Activated CD4-positive, alpha-beta T cell treated with anti-CD3 and anti-CD28 coated beads, Interleukin-2, amount 50 U/mL, for 4 hours (primary cell): ENCODE data around the gene RBP5.

Experiments
- DNase-seq, 2 experiments: peaks; one replicate each; pipeline ENCODE4 v3.0.0-alpha.2; 2020

The RBP5 gene

DNA sequence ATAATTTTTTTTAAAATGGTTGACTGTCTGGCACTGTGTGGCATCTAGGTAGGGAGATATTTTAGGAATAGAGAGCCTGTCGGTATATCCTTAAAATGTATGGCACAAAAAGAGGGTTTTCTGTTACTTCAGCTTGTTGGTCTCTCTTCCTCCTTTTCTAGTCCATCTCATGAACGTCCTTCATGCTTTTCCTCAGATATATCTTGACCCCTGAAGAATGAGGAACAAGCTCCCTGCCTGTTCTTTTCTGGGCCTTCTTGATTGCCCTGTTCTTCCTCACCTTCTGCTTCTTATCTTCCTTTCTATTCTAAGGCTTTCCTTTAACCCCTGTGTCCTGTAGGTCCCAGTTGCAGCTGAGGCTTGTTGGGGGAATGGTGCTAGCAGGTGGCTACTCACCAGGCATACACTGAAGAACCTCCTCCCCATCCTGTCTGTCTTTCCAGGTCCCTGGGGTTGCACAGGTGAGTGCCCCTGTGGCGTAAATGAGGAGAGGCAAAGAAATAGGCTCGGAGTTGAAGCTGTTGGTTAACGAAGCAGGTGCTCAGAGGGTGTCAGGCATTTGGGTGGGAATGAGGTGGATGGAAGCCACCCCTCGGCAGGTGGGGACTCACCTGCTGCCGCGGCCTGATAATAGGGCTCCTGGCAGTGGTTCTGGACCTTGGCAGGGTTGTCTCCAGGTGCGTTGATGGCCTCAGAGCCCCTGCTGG, 29.2 kb downstream of the RBP5 start:
- DNase-seq, result no peak

- no peak for DNase-seq
Measured at GRCh38 chr12:7096979-7097378, 31.7 kb downstream of the RBP5 start.

GRCh38 chr12:7096006-7096932, 32.4 kb downstream of the RBP5 start:
- no peak for DNase-seq

- DNase-seq, result no peak
Measured at GRCh38 chr12:7093892-7094291, 34.8 kb downstream of the RBP5 start.

DNA sequence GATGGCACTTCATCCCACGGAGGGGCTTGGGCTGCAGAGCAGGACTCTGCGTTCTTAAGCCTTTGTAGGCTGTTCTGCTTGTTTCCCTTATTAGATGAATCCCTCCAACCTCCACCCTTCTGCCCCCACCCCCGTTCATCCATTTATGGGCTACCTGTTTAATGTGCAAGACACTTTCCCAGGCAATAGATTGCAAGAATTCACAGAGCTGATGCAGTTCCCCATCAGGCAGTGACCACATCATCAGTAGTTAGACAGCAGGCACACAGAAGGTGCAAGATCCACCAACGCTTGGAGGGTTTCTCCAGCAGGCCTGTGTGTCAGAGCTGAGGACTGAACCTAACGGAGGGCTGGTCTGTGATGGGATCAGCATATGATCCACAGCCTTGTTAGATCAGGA, 35.2 kb downstream of the RBP5 start:
- DNase-seq, result no peak

GRCh38 chr12:7092986-7093460, 35.7 kb downstream of the RBP5 start:
- no peak for DNase-seq

DNA sequence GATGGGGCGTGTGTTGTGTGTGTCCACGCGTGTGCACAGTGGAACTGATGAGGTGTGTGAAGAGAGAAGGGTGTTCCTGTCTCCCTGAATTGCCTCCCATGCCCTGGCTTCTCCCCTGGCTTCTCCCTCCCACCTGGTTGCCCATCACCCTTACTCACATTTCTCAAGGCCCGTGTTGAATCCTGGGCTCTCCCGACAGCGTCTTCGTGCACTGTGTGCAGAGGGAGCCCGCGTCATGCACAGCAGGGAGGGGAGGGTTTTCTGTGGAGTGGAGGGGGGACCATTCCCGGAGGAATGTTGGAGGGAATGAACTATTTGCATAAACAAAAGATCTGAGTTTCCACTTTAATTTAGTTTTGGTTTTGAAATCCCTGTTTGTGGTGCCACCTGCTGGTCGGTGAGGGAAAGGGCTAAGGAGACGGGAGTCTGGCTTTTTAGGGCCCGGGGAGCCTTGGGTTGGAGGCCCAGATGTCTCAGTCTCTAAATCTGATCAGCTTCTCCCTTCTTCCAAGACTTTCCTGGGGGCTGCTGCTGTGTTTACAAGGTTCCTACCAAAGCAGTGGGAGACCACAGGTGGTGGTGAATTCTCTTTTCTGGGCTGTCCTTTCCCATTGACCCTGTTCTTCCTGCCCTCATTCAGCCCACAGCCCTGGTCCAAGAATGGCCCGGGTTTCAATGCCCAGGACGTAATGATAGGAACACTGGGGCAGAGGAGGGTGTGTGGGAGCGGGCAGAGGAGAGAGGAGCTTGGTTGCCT, 36.3 kb downstream of the RBP5 start, which contains the start of gene C1R:
TSS of gene C1R (minus strand) at position 217 of the 757 bp plus-strand sequence. CDS start at position 160, 57 bp downstream.
- DNase-seq, result peak; percentile 66 to 72

- DNase-seq, result no peak
Measured at GRCh38 chr12:7091660-7092228, 36.9 kb downstream of the RBP5 start.

DNA sequence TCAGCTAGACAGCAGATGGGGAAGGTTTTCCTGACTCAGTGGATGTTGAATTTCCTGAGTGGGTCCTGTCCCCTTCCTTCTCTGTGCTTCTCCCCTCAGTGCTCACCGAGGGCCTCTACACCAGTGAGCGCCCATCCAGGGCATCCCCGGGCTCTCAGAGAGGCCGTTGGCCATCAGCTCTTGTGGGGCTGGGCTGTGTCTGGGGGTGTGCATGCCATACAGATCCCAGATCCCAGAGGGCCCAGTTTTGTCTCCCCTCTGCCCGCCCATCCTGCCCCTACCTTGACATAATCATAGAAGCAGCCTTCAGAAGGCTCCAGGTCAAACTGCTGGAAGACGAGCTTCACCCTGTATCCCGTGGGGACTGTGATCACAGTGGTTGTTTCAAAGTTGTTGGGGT, 37.5 kb downstream of the RBP5 start:
- DNase-seq, result no peak

GRCh38 chr12:7090222-7090998, 38.3 kb downstream of the RBP5 start:
- DNase-seq, result no peak

DNA sequence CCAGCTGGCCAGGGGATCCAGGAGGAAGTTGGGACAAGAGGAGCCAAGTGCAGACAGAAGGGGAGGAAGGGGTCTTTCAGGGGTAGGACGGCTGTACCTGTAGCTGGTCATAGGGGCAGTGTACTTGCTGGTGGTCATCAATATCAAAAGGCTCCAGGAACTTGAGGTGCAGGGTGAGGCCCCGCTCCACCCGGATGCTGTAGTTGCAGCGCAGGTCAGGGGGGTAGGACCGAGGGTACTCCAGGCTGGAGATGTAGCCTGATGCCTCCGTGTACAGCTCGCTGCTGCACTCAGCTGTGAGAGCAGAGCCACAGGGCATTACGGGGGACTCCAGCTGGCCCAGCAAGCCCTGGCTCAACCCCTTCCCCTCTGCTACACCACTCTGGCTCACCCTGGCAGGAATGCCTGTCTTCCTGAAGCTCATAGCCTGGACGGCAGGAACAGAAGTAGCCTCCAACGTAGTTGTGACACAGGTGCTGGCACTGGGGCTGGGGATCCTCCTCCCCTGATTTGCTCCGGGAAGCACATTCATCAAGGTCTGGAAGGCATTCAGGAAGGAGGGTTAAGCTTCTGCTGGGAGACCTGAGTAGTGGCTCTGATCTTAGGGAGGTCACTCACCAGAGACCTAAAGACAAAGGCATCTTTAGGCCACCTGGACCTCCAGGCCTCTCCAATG, 39.4 kb downstream of the RBP5 start:
- no peak for DNase-seq

DNA sequence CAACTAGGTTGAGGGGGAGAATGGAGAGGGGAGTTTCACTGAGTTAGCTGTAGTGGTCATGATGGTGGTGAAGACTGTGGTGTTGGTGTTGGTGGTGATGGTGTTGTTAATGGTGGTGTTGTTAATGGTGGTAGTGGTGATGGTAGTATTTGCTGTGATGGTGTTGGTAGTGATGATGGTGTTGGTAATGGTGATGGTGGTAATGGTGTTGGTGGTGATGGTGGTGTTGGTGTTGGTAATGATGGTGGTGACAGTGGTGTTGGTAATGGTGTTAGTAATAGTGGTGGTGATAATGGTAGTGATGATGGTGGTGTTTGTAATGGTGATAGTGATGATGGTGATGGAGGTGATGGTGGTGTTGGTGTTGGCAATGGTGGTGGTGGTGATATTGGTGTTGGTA, 45.6 kb downstream of the RBP5 start:
- no peak for DNase-seq

- no peak for DNase-seq
Measured at GRCh38 chr12:7081037-7081436, 47.7 kb downstream of the RBP5 start.

GRCh38 chr12:7079826-7080125, 48.9 kb downstream of the RBP5 start:
- DNase-seq, result no peak

- DNase-seq, result no peak
Measured at GRCh38 chr12:7078163-7078562, 50.5 kb downstream of the RBP5 start.

DNA sequence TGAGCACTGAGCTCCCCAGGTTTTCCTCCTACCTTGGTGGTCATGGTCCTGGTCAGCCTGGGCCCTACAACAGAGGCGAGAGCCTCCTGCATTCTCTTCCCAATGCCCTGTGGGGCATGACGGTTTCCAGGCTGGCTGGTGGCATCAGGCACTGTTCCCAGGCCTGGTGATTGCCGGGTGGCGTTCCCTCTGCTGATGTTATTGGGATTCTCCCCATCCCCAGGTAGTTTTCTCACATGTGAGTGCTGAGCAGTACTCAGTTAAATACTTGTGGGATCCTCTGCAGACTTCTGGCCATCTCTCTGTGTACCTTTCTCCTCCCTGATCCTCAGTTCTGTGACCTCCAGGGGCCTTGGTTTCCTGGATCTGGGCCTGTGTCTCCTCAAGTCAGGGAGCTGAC, 52.2 kb downstream of the RBP5 start:
- no peak for DNase-seq

DNA sequence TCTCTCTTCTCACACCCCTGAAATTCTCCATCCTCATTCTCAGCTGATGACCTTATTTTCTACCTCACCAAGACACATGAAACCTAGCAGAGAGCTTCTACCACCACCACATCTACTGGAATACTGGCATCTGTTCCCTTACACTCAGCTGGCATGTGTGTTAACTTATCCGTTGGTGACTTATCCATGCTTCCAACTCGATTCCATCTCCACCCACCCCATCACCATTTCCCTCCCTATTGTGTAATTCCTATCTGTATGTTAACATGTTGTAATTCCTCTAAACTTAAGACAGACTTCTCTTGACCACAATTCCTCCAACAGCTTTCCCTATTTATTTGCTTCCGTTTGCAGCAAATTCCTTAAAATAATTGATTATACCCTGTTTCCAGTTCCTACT, 52.8 kb downstream of the RBP5 start:
- DNase-seq, result no peak

- DNase-seq, result no peak
Measured at GRCh38 chr12:7075518-7075917, 53.2 kb downstream of the RBP5 start.

- DNase-seq, result no peak
Measured at GRCh38 chr12:7073946-7074345, 54.7 kb downstream of the RBP5 start.
